HepG2 (cell line): ENCODE measurements around the gene PGPEP1. TPM values are rescaled to one million over a fixed set of nuclear protein-coding genes. Genes with fewer than 3 reads are reported as not detected.

Experiments used
- ELF3 ChIP-seq: IDR thresholded peaks from 2 replicates; pipeline ENCODE4 v1.6.1; 2016; ENCODE audit warnings: missing genetic modification reagents, missing compliant biosample characterization
- FIP1L1 ChIP-seq: fragments of 200-400 bp; formaldehyde crosslinking; IDR thresholded peaks from 2 replicates; pipeline ENCODE4 v1.6.1; 2018; ENCODE audit warnings: low read depth, mild to moderate bottlenecking, low read length, moderate library complexity, borderline replicate concordance; ENCODE audit not compliant: insufficient read depth
- GLI4 ChIP-seq: sonication (generic); formaldehyde crosslinking; IDR thresholded peaks from 2 replicates; pipeline ENCODE4 v1.5.1; 2020; ENCODE audit warnings: missing genetic modification reagents, mild to moderate bottlenecking, moderate library complexity, borderline replicate concordance
- HNRNPLL ChIP-seq: fragments of 200-400 bp; formaldehyde crosslinking; IDR thresholded peaks from 2 replicates; pipeline ENCODE4 v1.6.1; 2017; ENCODE audit warnings: mild to moderate bottlenecking, low read depth, low read length; ENCODE audit not compliant: poor library complexity, severe bottlenecking
- IKZF1 ChIP-seq: fragments of 450-650 bp; IDR thresholded peaks from 2 replicates; pipeline ENCODE4 v1.7.1; 2016
- NAIF1 ChIP-seq: sonication (generic); formaldehyde crosslinking; IDR thresholded peaks from 2 replicates; pipeline ENCODE4 v1.5.0; 2020; ENCODE audit warnings: mild to moderate bottlenecking, missing genetic modification reagents, borderline replicate concordance
- NCOA1 ChIP-seq: sonication (generic); formaldehyde crosslinking; IDR thresholded peaks from 2 replicates; pipeline ENCODE4 v1.9.0; 2021; ENCODE audit warnings: missing genetic modification reagents
- NCOA2 ChIP-seq: sonication (generic); formaldehyde crosslinking; IDR thresholded peaks from 2 replicates; pipeline ENCODE4 v1.8.0; 2022; ENCODE audit warnings: inconsistent platforms
- POLR2AphosphoS2 ChIP-seq: IDR thresholded peaks from 2 replicates; pipeline ENCODE4 v1.6.1; 2011; ENCODE audit warnings: low read depth, low read length, improper control_type of control experiment
- RARG ChIP-seq: sonication (generic); formaldehyde crosslinking; IDR thresholded peaks from 2 replicates; pipeline ENCODE4 v1.4.0; 2020; ENCODE audit warnings: low read depth, mild to moderate bottlenecking, missing genetic modification reagents
- SAP130 ChIP-seq: IDR thresholded peaks from 2 replicates; pipeline ENCODE4 v1.6.1; 2016; ENCODE audit warnings: low read depth
- SATB2 ChIP-seq: sonication (generic); formaldehyde crosslinking; IDR thresholded peaks from 2 replicates; pipeline ENCODE4 v1.5.0; 2020; ENCODE audit warnings: missing genetic modification reagents
- STAG1 ChIP-seq: sonication (generic); formaldehyde crosslinking; IDR thresholded peaks from 2 replicates; pipeline ENCODE4 v1.4.0; 2020; ENCODE audit warnings: missing genetic modification reagents
- TBL1XR1 ChIP-seq: fragments of 150-350 bp; IDR thresholded peaks from 2 replicates; pipeline ENCODE4 v1.6.1; 2014; ENCODE audit warnings: borderline replicate concordance, low read length; ENCODE audit not compliant: partially characterized antibody
- TCF7 ChIP-seq: sonication (generic); IDR thresholded peaks from 2 replicates; pipeline ENCODE4 v1.6.1; 2016; ENCODE audit warnings: antibody characterized with exemption, low read depth
- ZNF160 ChIP-seq: sonication (generic); formaldehyde crosslinking; IDR thresholded peaks from 2 replicates; pipeline ENCODE4 v1.8.0; 2022; ENCODE audit warnings: mild to moderate bottlenecking, inconsistent platforms, missing genetic modification reagents
- ZNF225 ChIP-seq: sonication (generic); formaldehyde crosslinking; IDR thresholded peaks from 2 replicates; pipeline ENCODE4 v1.4.0; 2020; ENCODE audit warnings: mild to moderate bottlenecking, missing genetic modification reagents
- polyA plus RNA-seq, 8 experiments: library from polyadenylated mRNA; depleted of rRNA in 3 of 8; stranded (reverse) in 7 of 8; unstranded in 1 of 8; fragments of >200 nt; fragmentation: Illumina TruSeq in 4 of 8; extraction: Trizol in 4 of 8; gene quantifications; 2 replicates each; pipeline versions ENCODE4 v1.2.1 to v1.2.3, GENCODE V29; 2011 to 2016; ENCODE audit warnings: low read depth in 4 of 8, missing spikeins in 1 of 8, mixed read lengths in 1 of 8; ENCODE audit not compliant: insufficient read depth in 1 of 8
- total RNA-seq, 5 experiments: library from RNA; depleted of rRNA; stranded (reverse); fragments of >200 nt; fragmentation: Illumina TruSeq; extraction: Trizol; gene quantifications; 2 replicates each; pipeline ENCODE4 v1.2.3, GENCODE V29; 2016; ENCODE audit warnings: low read depth in 1 of 5
- TF ChIP-seq, protein P1 (sequence below): sonication (generic); formaldehyde crosslinking; IDR thresholded peaks from 2 replicates; pipeline ENCODE4 v1.9.0; 2021; ENCODE audit warnings: missing genetic modification reagents, mild to moderate bottlenecking, borderline replicate concordance
- TF ChIP-seq, protein P2 (sequence below): IDR thresholded peaks from 2 replicates; pipeline ENCODE4 v1.6.1; 2016; ENCODE audit warnings: low read depth, borderline replicate concordance
- TF ChIP-seq, protein P3 (sequence below): sonication (generic); formaldehyde crosslinking; IDR thresholded peaks from 2 replicates; pipeline ENCODE4 v1.4.0; 2020; ENCODE audit warnings: mild to moderate bottlenecking, missing genetic modification reagents
- TF ChIP-seq, protein P4 (sequence below): fragments of 450-650 bp; IDR thresholded peaks from 2 replicates; pipeline ENCODE4 v1.6.1; 2017; ENCODE audit warnings: mild to moderate bottlenecking

Gene PGPEP1
- total and polyA plus RNA-seq, 2 of the 13 experiments (the other 11 are each of a cell fraction or from before 2014, with no cell fraction given): 53.1 to 56.6 TPM

DNA sequence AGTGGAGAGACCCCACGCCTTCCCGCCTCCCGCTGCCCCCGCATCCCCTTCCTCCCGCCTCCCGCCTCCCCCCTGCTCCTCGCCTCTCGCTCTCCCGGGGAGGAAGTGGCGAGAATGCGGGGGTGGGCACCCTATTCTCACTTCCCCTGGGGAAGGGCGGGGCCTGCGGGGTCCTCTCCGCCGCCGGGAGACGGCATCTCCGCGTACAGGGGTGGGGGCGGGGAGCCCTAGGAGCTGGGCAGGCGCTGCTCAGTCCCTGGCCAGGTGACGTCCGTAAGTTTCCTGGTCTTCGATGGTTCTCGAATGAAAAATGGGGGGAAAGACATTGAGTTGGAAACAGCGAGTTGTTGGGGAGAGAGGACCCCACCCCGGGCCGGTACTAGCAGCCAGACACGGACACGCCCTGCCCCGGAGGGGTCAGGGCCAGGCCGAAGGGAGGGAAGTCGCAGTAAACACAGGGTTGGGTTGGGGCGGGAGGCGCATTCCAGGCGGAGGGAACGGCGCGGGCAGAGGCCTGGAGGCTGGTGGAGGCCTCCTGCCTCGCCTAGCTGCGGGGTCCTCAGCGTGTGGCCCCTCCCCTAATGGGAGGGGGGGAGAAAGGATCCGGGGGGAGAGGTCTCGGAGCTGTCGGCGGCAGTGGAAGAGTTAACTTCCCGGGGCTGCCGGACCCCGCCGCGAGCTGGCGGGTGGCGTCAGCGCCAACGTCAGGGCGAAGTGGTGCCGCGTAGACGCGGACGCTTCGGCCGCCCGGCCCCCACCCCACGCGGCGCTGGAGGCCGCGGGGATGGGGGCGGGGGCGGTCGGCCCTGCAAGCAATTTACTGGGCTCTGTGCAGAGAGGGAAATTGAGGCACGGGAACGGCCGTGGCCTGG lies 48.6 kb upstream of the PGPEP1 start (continued):
- TF ChIP-seq, protein P1, sequence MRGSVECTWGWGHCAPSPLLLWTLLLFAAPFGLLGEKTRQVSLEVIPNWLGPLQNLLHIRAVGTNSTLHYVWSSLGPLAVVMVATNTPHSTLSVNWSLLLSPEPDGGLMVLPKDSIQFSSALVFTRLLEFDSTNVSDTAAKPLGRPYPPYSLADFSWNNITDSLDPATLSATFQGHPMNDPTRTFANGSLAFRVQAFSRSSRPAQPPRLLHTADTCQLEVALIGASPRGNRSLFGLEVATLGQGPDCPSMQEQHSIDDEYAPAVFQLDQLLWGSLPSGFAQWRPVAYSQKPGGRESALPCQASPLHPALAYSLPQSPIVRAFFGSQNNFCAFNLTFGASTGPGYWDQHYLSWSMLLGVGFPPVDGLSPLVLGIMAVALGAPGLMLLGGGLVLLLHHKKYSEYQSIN (CRISPR knock-in tag): no peak
- peak; percentile 62; the same call in 1 of the 2 replicates for TF ChIP-seq NCOA2 (CRISPR knock-in tag)
- TF ChIP-seq, protein P2, sequence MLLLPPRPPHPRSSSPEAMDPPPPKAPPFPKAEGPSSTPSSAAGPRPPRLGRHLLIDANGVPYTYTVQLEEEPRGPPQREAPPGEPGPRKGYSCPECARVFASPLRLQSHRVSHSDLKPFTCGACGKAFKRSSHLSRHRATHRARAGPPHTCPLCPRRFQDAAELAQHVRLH (CRISPR knock-in tag): no peak
- TF ChIP-seq TCF7: no peak
- peak; percentile 24 for TF ChIP-seq TBL1XR1
- TF ChIP-seq, protein P3, sequence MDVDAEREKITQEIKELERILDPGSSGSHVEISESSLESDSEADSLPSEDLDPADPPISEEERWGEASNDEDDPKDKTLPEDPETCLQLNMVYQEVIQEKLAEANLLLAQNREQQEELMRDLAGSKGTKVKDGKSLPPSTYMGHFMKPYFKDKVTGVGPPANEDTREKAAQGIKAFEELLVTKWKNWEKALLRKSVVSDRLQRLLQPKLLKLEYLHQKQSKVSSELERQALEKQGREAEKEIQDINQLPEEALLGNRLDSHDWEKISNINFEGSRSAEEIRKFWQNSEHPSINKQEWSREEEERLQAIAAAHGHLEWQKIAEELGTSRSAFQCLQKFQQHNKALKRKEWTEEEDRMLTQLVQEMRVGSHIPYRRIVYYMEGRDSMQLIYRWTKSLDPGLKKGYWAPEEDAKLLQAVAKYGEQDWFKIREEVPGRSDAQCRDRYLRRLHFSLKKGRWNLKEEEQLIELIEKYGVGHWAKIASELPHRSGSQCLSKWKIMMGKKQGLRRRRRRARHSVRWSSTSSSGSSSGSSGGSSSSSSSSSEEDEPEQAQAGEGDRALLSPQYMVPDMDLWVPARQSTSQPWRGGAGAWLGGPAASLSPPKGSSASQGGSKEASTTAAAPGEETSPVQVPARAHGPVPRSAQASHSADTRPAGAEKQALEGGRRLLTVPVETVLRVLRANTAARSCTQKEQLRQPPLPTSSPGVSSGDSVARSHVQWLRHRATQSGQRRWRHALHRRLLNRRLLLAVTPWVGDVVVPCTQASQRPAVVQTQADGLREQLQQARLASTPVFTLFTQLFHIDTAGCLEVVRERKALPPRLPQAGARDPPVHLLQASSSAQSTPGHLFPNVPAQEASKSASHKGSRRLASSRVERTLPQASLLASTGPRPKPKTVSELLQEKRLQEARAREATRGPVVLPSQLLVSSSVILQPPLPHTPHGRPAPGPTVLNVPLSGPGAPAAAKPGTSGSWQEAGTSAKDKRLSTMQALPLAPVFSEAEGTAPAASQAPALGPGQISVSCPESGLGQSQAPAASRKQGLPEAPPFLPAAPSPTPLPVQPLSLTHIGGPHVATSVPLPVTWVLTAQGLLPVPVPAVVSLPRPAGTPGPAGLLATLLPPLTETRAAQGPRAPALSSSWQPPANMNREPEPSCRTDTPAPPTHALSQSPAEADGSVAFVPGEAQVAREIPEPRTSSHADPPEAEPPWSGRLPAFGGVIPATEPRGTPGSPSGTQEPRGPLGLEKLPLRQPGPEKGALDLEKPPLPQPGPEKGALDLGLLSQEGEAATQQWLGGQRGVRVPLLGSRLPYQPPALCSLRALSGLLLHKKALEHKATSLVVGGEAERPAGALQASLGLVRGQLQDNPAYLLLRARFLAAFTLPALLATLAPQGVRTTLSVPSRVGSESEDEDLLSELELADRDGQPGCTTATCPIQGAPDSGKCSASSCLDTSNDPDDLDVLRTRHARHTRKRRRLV (CRISPR knock-in tag): no peak
- TF ChIP-seq ZNF160: no peak
- TF ChIP-seq RARG (CRISPR knock-in tag): no peak
- peak; percentile 53 for TF ChIP-seq HNRNPLL
- TF ChIP-seq ZNF225: 0 out of 2 replicates have a peak, but pooled peaks have one; percentile 20
- TF ChIP-seq IKZF1: no peak
- TF ChIP-seq, protein P4, sequence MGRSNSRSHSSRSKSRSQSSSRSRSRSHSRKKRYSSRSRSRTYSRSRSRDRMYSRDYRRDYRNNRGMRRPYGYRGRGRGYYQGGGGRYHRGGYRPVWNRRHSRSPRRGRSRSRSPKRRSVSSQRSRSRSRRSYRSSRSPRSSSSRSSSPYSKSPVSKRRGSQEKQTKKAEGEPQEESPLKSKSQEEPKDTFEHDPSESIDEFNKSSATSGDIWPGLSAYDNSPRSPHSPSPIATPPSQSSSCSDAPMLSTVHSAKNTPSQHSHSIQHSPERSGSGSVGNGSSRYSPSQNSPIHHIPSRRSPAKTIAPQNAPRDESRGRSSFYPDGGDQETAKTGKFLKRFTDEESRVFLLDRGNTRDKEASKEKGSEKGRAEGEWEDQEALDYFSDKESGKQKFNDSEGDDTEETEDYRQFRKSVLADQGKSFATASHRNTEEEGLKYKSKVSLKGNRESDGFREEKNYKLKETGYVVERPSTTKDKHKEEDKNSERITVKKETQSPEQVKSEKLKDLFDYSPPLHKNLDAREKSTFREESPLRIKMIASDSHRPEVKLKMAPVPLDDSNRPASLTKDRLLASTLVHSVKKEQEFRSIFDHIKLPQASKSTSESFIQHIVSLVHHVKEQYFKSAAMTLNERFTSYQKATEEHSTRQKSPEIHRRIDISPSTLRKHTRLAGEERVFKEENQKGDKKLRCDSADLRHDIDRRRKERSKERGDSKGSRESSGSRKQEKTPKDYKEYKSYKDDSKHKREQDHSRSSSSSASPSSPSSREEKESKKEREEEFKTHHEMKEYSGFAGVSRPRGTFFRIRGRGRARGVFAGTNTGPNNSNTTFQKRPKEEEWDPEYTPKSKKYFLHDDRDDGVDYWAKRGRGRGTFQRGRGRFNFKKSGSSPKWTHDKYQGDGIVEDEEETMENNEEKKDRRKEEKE: no peak
- no peak for TF ChIP-seq STAG1 (CRISPR knock-in tag)
- no peak; the same call in 1 of the 2 replicates for TF ChIP-seq GLI4 (CRISPR knock-in tag)
- peak; percentile 61 for TF ChIP-seq SAP130 (CRISPR knock-in tag)
- no peak for TF ChIP-seq NCOA1 (CRISPR knock-in tag)
- peak; percentile 41 for TF ChIP-seq ELF3 (CRISPR knock-in tag)
- no peak for TF ChIP-seq POLR2AphosphoS2
- TF ChIP-seq NAIF1 (CRISPR knock-in tag): peak; percentile 44; the same call in 1 of the 2 replicates
- no peak for TF ChIP-seq FIP1L1
- no peak for TF ChIP-seq SATB2 (CRISPR knock-in tag)
